G401 (cell line): Measurements from ENCODE around the gene EIF4EBP2. TPM values are rescaled to one million over a fixed set of nuclear protein-coding genes. Genes with fewer than 3 reads are reported as not detected.

ENCODE experiments used
- total RNA-seq: library from RNA; depleted of rRNA; stranded (reverse); fragments of >200 nt; shearing (Covaris generic); gene quantifications from 2 replicates; pipeline ENCODE4 v1.2.3, GENCODE V29; 2014; rRNA removed

The EIF4EBP2 gene
- total RNA-seq, 1 experiment from 2014 or later, result 22.5 TPM

Other genes starting within 250 kb of the EIF4EBP2 start
- gene SAR1A, start 233.6 kb upstream of the EIF4EBP2 start, total RNA-seq, result 40.0 and 53.1 TPM in 2 replicates
- 283 and 317 TPM in 2 replicates for gene PPA1, start 170.7 kb upstream of the EIF4EBP2 start, total RNA-seq
- gene NPFFR1, start 120.1 kb upstream of the EIF4EBP2 start, total RNA-seq, result not detected in 2 replicates
- gene LRRC20, start 21.5 kb upstream of the EIF4EBP2 start, total RNA-seq, result 44.8 and 53.2 TPM in 2 replicates
- 2.8 TPM in 1 of 2 replicates, not detected in the other for gene NODAL, start 37.5 kb downstream of the EIF4EBP2 start, total RNA-seq
- gene PALD1, start 74.6 kb downstream of the EIF4EBP2 start, total RNA-seq, result 31.8 and 34.8 TPM in 2 replicates
- gene PRF1, start 198.6 kb downstream of the EIF4EBP2 start, total RNA-seq, result not detected in 2 replicates